ENCODE results near the gene PLEKHH1. TPM values are rescaled to one million over a fixed set of nuclear protein-coding genes. Genes with fewer than 3 reads are reported as not detected.

PLEKHH1 gene
- total RNA-seq, 1 experiment from 2014 or later: 27.6 TPM

- Histone ChIP-seq H3K27me3 (ENCODE audit: insufficient read depth, low read length) (no peaks in the 10 kb centered on the region), H3K4me3 (replicated peaks in 1 of 2; ENCODE audit: low read depth in 1 of 2, low read length in 2 of 2) (no peak overlapping the region), H3K79me2 (ENCODE audit: insufficient read depth, low read length) (no peaks in the 10 kb centered on the region), H3K27ac (ENCODE audit: low read depth, low read length) (no peak overlapping the region), H3K36me3 (ENCODE audit: control insufficient read depth in 1 of 2, insufficient read depth in 2 of 2, low read length in 2 of 2) (peaks cover 8 to 11% of the 10 kb centered on the region in 2 experiments; a peak in 3 of 4 replicates), H3K4me1 (ENCODE audit: control insufficient read depth in 1 of 2, insufficient read depth in 2 of 2, low read length in 2 of 2) (no peaks in the 10 kb centered on the region), H4K20me1 (ENCODE audit: insufficient read depth) (no peaks in the 10 kb centered on the region), H3K9me2 (ENCODE audit: insufficient read depth) (no peaks in the 10 kb centered on the region), H3K4me2 (ENCODE audit: low read length) (no peak overlapping the region), H3K9ac (ENCODE audit: low read length) (no peak overlapping the region), H2AFZ (ENCODE audit: low read depth, low read length, poor library complexity, severe bottlenecking) (no peak overlapping the region), H3K9me3 (ENCODE audit: control insufficient read depth in 1 of 2, insufficient read depth in 1 of 2, low read depth in 1 of 2, low read length in 2 of 2) (no peaks in the 10 kb centered on the region)
- POLR2A ChIA-PET: interaction anchor here (1.3 kb wide), 1 partner anchor 118 kb away, joined by 5 read pairs; no protein-coding TSS in a partner anchor
- intact Hi-C loops (cut with micrococcal nuclease): loop anchor here (10.0 kb wide), 1 partner anchor 353 kb away; no protein-coding TSS in a partner anchor
- ATAC-seq (no peak), DNase-seq (ENCODE audit: low read depth, low spot score) (no peak)
- BruUV-seq (replicated peaks): no TSS peak
- CTCF ChIA-PET: interaction anchor here (1.1 to 8.1 kb wide), 7 partner anchors 10 to 154 kb away, joined by 3 to 117 read pairs (median 11); partner anchors contain the start of genes PIGH and RDH12
- RAD21 ChIA-PET (ENCODE audit: low non-redundant PET in 1 of 2, low total read pairs in 2 of 2, uncharacterized antibody in 2 of 2, unreplicated experiment in 2 of 2): interaction anchor here (1.3 to 2.4 kb wide), 2 partner anchors 122 kb away, joined by 3 to 6 read pairs; no protein-coding TSS in a partner anchor
- TF ChIP-seq MAX (IDR thresholded peaks at IDR 0.05) (no peak), SP1 (IDR thresholded peaks at IDR 0.05; ENCODE audit: low read depth) (no peak), SIN3A (IDR thresholded peaks at IDR 0.05; ENCODE audit: low read depth) (no peak), EGR1 (IDR thresholded peaks at IDR 0.05; ENCODE audit: low read depth) (no peak), EZH2 (IDR thresholded peaks at IDR 0.05) (no peak), ZBTB33 (IDR thresholded peaks at IDR 0.05; ENCODE audit: extremely low read depth, insufficient replicate concordance, low read length) (no peak), ZFX (IDR thresholded peaks at IDR 0.05) (no peak), POLR2AphosphoS5 (IDR thresholded peaks at IDR 0.05; ENCODE audit: low read depth, low read length) (no peak), SRF (IDR thresholded peaks at IDR 0.05; ENCODE audit: low read depth) (no peak), ELF1 (IDR thresholded peaks at IDR 0.05; ENCODE audit: borderline replicate concordance, low read depth) (no peak)
Measured at GRCh38 chr14:67582061-67582460, 49.0 kb downstream of the PLEKHH1 start.
